IPS-11a (cell line): ENCODE measurements around the gene EPN2.
"Not testable (repeated sequence)": the region's sequence is repeated elsewhere in the genome, so short reads cannot be mapped to it uniquely, and the experiment has no call there.

Source experiments
- H3K4me3 ChIP-seq: one replicate; pipeline ENCODE4 v1.5.1; 2013; ENCODE audit warnings: low read depth, low read length, control low read depth

The EPN2 gene

DNA sequence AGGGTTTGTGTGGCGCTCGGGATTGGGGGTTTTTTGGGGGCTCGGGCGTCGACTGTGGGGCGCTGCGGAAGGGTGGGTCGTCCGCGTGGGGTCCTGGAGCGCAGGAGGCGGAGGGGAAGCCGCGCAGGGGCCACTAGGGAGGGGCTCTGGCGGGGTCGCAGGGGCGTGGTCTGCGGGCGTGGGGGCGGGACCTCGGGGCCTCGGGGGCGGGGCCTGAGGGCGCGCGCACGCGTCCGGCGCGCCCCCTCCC lies at the start of gene EPN2:
Gene EPN2, plus strand, starts transcription at position 228 of the 250 bp plus-strand sequence. CDS start 45,754 bp downstream, outside the sequence.
- peak within 1 kb of the TSS; percentile 83 for H3K4me3 ChIP-seq

DNA sequence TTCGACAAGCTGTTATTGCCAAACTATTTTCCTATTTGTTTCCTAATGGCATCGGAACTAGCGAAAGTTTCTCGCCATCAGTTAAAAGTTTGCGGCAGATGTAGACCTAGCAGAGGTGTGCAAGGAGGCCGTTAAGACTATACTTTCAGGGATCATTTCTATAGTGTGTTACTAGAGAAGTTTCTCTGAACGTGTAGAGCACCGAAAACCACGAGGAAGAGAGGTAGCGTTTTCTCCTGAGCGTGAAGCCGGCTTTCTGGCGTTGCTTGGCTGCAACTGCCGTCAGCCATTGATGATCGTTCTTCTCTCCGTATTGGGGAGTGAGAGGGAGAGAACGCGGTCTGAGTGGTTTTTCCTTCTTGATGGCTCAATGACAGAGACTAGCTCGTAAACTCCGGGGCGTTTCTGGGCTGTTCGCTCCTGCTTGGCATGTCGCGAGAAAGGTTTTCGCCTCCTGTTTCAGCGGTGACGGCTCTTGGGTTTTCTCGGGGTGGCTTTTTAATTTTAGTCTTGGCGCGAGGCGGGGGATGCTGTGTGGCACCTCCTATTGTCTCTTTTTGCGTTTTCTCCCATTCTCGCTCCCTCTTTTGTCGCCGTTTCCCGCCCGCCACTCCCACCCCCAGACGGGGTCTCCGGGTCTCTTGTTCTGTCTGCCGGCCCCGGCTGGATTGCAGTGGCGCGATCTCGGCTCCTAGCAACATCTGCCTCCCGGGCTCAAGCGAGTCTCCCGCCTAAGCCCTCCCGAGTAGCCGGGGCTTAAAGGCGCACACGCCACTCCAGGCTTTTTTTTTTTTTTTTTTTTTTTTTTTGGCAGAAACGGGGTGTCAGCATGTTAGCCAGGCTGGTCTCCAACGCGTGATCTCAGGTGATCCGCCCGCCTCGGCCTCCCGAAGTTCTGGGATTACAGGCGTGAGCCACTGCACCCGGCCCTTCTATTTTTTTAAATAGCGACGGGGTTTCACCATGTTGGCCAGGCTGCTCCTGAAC lies 49.0 kb upstream of the EPN2 start:
- H3K4me3 ChIP-seq: not testable (repeated sequence)

DNA sequence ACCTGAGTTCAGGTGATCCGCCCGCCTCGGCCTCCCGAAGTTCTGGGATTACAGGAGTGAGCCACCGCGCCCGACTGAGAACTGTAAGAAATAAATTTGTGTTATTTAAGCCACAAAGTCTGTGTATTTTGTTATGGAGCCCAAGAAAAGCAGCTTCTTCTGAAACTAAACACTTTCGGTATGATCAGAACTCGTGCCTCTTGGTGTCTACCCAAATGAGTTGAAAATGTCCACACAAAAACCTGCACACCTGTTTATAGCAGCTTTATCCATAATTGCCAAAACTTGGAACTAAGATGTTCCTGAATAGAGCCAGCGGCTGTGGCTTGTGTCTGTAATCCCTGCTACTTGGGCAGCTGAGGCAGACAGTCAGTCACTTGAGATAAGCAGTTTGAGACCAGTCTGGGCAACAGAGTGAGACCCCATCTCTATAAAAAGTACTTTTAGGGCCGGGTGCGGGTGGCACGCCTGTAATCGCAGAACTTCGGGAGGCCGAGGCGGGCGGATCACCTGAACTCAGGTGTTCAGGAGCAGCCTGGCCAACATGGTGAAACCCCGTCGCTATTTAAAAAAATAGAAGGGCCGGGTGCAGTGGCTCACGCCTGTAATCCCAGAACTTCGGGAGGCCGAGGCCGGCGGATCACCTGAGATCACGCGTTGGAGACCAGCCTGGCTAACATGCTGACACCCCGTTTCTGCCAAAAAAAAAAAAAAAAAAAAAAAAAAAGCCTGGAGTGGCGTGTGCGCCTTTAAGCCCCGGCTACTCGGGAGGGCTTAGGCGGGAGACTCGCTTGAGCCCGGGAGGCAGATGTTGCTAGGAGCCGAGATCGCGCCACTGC lies 48.1 kb upstream of the EPN2 start:
- not testable (repeated sequence) for H3K4me3 ChIP-seq

- H3K4me3 ChIP-seq: not testable (repeated sequence)
These were observed 47.3 kb upstream of the EPN2 start for GRCh38 chr17:19189781-19190405.

DNA sequence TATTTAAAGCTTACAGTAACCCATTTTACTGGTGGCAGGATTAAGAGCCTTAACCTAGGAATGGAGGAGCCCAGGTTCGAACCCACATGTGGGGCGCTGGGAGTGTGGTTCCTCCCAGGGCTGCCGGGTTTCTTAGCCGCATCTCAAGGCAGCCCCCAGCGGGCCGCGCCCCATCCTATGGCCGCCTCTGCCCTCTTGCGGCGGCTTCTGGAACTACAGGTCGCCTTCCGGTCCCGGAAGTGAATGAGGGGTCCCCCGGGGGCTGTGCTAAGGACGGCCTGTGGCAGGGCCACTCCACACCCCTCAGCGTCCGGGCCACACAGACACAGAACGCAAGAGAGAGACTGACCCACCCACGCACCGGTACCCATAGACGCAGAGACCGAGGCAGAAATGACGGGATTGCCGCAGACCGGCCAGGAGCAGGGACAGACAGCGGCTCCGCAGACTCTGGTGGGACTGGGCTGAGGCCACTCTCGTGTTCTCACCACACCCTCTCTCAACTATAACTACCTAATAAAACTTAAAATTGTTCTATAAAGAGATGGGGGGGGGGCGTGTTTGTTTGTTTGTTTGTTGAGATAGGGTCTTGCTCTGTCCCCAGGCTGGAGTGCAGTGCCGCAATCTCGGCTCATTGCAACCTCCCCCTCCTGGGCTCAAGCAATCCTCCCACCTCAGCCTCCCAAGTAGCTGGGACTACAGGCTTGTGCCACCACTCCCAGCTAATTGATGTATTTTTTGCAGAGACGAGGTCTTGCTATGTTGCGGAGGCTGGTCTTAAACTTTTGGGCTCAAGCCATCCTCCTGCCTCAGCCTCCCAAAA lies 40.6 kb upstream of the EPN2 start:
- not testable (repeated sequence) for H3K4me3 ChIP-seq

DNA sequence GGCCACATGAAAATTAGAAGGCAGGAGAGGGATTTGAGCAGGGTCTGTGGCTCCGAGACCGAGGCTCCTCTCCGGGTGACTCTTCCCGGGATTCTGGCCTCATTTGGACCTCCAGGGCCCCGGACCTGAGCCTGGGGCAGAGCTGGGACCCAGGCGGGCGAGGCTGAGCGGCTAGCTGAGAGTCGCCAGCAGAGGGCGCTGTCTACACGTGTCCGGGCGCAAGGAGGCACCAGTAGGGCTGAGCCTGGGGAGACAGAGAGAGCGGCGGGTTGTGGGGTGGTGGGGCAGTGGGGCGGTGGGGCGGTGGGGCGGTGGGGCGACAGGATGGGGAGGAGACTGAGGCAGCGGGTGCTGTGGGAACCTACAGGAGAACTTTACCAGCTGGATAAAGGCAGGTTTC lies 34.7 kb upstream of the EPN2 start:
- not testable (repeated sequence) for H3K4me3 ChIP-seq

DNA sequence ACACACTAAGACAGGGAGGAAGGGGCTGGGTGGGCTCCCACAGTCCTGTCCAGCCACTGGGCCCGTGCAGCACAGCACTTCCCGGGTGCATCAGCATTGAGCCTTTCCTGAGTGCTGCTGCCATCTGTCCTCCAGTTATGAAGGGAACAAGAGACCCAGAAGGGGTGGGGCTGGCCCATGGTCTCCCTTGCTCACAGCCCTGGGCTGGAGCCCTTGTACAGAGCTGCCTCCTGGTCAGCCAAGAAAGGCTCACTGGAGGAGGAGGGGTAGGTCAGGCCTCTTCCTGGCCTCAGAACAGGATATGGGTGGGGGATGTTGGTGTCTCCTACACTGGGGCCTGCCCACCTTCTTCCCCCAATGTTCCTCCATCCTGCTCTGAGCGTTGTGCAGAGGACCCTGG lies 33.7 kb upstream of the EPN2 start:
- H3K4me3 ChIP-seq: not testable (repeated sequence)

DNA sequence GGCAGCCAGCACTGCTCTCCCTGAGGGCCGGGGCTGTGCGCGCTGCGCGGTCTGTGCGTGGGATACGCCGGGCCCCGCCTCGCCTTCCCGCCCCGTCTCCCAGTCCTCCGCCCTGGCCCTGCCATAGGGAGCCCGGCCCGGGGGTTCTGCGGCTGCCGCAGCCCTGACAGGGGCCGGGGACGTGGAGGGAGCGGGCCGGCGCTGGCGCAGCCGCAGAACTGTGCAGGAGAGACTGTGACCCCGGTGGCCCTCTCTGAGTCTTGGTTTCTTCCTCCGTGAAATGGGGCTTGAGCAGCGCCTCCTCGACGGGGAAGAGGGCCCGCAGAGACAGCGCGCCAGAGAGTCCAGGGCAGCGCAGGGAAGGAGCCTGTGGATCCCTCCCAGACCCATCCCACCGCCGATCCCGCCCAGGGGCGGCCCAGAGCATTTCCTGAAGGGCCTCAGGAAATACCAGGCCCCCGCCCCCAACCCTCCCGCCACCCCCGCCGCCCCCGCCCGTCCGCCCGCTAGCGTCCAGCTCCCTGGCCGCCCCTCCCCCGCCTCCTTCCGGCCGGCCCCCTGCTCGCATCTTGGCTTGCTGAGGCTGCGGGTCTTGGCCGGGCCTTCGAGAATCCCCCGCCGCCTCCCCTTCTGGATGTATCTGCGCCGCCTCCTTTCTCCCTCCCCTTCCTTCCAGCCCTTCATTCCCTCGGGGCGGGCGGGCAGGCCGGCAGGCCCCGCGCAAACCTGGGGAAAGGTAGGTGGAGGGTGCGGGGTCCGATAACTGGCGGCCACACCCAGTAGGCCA lies 21.9 kb upstream of the EPN2 start:
- H3K4me3 ChIP-seq: not testable (repeated sequence)

DNA sequence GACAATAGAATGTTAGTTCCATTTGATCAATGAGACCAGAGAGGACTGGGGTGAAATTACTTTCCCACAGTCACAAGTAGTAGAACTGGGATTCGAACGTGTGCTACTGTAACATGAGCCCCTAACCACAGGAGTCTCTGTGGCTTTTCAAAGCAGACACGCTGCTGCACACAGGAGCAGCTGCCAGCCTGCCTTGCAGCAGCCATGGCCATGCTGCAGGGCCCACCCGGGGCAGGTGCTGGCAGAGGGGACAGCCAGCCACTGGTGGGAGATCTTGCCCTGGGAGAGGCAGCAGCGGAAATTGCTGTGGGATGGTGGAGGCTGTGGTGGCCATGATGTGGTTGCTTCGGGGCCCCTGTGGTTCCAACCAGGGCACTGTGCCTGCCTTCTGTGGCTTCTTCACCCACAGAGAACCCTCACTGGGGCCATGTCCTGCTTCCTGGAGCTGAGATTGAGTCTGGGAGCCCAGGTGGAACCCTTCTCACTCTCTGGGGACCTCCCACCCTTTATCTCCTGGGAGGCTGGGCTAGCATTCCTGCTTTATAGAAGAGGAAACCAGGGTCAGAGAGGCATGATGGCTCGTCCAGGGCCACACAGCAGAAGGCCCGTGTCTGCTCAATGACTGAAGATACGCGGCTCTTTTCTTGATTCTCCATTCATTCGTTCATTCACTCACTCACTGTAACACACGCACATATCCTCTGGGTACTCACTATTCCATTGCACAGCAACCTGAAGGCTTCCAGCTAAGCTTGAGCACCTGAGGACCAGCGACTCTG lies 20.8 kb upstream of the EPN2 start:
- H3K4me3 ChIP-seq: not testable (repeated sequence)

DNA sequence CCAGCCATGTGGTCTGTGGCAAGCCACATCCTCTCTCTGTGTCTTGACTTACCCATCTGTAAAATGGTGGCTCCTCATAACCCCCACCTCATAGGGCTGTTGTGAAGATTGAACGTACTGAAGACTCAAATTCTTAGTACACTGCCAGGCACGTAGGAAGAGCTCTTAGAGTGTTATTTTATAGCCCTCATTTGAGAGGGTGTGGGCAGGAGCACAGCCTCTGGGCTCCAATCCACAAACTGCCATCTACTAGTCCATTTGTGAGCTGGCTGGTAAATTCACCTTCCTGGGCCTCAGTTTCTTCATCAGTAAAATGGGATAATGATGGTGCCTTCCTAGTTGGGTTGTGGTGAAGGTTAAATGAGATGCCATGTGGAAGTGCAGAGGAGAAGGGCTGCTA lies 18.3 kb upstream of the EPN2 start:
- not testable (repeated sequence) for H3K4me3 ChIP-seq

DNA sequence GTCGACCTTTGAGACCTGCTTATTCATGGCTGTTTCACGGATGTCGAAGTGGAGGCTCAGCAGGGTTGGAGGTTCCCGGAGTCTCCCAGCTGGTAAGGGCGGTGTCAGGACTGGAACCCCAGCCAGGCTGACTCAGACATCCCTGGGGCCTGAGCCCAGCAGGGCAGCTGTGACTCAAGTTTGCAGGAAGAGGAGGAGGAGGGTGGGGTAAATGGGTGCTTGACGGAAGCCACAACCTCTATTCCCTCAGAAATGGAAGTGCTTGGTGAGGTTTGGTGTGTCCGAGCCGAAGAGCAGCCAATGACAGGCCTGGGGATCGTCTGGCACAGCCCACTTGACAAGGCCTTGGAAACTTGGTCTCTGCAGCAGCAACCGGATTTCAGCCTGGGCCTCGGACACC lies 17.8 kb upstream of the EPN2 start:
- H3K4me3 ChIP-seq: not testable (repeated sequence)

- not testable (repeated sequence) for H3K4me3 ChIP-seq
These were observed 17.0 kb upstream of the EPN2 start for GRCh38 chr17:19220195-19220594.

DNA sequence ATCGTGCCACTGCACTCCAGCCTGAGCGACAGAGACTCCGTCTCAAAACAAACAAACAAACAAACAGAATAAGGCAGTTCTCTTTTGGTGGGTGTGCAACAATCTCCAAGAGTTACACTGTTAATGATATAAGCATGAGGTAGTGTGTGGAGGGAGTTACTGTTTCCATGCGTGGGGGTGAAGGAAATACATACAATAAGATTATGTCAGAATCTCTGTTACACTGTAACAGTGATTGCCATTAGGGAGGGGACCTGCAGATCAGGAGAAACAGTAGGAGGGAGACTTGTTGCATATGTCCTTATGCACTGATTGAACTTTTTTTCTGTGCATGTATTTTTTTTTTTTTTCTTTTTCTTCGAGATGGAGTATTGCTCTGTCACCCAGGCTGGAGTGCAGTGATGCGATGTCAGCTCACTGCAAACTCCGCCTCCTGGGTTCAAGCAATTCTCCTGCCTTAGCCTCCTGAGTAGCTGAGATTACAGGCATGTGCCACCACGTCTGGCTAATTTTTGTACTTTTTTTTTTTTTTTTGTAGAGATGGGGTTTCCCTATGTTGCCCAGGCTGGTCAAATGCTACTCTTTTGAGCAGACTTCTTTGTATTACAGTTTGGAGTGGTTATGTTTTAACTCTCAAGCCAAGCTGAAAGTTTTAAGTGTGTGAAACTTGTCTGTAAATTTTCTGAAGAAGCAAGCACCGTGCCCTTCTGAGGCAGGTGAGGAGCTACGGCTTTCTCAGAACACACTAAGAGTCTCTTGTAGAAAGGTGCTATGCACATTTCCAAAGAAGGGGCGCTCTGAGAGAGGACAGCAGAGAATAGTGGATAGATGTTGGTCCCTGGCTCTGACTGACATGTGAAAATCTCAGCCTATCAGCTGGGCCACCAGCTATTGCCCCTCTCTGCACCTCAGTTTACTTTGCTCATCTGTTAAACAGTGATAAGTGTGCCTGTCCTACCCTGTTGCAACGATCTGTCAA lies 10.3 kb upstream of the EPN2 start:
- H3K4me3 ChIP-seq: not testable (repeated sequence)

- not testable (repeated sequence) for H3K4me3 ChIP-seq
These were observed 2.5 kb upstream of the EPN2 start for GRCh38 chr17:19234676-19235075.

DNA sequence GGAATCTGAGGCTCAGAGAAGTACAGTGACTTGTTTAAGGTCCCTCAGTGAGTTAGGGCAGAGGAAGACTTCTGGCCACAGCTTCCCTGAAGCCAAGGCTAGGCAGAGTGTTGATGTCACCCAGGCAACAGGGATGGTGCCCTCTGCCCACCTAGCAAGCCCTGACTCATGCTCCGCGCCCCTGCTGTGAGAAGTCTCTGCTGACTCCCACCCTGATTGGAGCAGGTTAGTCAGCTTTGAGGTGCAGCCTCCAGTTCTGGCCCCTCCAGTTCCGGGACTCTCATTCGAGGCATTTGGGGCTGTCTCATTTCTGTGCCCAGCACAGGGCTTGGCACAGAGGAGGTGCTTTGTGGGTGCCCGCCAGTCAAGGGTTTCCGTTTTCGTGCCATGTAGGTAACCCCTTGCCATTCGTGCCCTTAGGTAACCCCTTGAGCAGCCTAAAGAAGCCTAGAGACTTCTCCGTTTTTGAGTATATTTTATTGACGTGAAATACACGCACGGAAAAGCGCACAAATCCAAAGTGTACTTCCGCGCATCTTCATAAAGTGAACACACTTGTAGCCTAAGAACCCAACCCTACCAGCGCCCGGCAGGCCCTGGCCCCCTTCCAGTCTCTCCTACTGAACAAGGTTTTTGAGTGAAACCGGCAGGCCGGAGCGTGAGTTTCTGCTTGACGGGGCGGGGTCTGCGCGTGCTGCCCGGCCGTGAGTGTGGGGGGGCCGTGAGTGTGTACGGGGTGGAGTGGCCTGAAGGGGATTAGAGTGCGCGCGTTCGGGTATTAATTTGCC lies 621 bp upstream of the EPN2 start:
- not testable (repeated sequence) for H3K4me3 ChIP-seq

DNA sequence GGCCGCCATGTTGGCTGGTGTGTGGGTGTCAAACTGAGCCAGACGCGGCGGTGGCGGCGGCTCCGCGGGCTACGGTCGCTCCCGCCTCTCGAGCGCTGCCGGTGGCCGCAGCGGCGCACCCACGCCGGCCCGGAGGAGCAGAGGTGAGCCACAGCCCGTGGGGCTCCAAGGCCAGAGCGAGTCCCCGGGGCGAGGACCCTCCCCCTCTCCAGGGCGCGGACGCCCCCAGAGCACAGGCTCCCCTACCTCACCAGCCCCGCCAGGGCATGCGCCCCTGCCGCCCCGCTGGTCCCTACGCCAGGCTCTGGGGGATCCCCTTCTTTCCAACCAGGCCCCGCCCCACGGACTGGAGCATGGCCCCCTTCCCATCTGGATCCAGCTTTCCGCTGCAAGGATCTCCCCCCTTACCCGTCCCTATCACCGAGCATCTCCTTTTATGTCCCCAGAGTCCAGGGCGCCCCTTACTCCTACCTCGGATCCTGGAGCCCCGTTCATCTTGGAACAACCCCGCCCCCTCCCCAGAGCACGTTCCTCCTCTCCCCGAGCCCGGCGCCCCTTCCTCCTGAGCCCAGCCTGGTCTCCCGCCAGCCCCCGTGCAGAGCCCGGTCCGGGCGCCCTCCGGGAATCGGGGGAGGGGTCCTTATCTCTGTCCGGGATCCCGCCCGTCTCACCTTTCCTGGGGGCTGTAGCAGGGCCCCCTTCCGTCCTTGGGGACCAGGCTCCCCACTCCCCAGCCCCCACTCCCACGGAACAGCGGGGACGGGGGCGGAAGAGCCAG lies 412 bp downstream of the EPN2 start:
- peak overlapping the region; percentile 83 for H3K4me3 ChIP-seq

GRCh38 chr17:19238167-19238505 lies 970 bp downstream of the EPN2 start:
- H3K4me3 ChIP-seq: peak overlapping the region; percentile 83
